Stimulated activated naive CD8-positive, alpha-beta T cell treated with anti-CD3 and anti-CD28 coated beads, Interleukin-15, amount 100 ng/mL, for 72 hours (primary cell): ENCODE data around the gene RAB11FIP3.

Experiments
- ATAC-seq: fragments of 150-1000 bp; cut with Tn5 transposase; 2 replicates; pipeline ENCODE4 v1.10.0; 2021; ENCODE audit warnings: mild to moderate bottlenecking, moderate library complexity
- DNase-seq, 2 donors: peaks; one replicate each; pipeline ENCODE4 v3.0.0; 2021 to 2022
- H3K27ac Mint-ChIP-seq, 2 donors: one replicate each; pipeline ENCODE4 v1.8.0; 2022; ENCODE audit warnings: mild to moderate bottlenecking in 2 of 2, mixed read lengths in 2 of 2, moderate library complexity in 2 of 2
- H3K27me3 Mint-ChIP-seq: one replicate; pipeline ENCODE4 v1.8.0; 2022; ENCODE audit warnings: mixed read lengths
- H3K4me1 Mint-ChIP-seq: one replicate; pipeline ENCODE4 v1.8.0; 2022; ENCODE audit warnings: mild to moderate bottlenecking, mixed read lengths
- H3K4me3 Mint-ChIP-seq, 2 donors: one replicate each; pipeline ENCODE4 v1.8.0; 2022; ENCODE audit warnings: mild to moderate bottlenecking in 2 of 2, mixed read lengths in 2 of 2, moderate library complexity in 1 of 2
- H3K9me3 Mint-ChIP-seq, 2 donors: one replicate each; pipeline ENCODE4 v1.8.0; 2022; ENCODE audit warnings: mixed read lengths in 2 of 2

The RAB11FIP3 gene

DNA sequence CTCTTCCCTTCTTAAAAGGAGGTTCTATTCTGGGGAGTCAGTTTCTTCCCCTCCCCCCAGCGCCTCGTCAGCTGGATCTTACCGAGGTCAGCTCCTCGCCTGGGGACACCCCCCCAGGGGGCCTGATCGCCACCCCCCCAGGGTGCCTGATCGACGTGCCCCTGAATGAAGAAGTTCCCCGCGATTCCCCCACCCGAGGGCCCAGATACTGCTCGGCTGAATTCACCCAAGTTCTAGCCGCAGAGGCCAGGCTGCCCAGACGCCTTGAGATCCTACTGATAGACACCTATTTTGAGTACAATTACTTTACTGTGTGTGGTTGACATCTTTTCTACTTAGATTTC is 1.4 kb downstream of the RAB11FIP3 start:
- DNase-seq (no peak), ATAC-seq (no peak)
- peaks cover 17% of the 10 kb centered on the region for H3K27me3 Mint-ChIP-seq
- peak overlapping the region; percentile 78 to 86 for H3K4me3 Mint-ChIP-seq
- H3K4me1 Mint-ChIP-seq: peaks cover 43% of the 10 kb centered on the region
- H3K9me3 Mint-ChIP-seq: no peaks in the 10 kb centered on the region
- peak overlapping the region in 1 of 2 donors; percentile 35 for H3K27ac Mint-ChIP-seq

DNA sequence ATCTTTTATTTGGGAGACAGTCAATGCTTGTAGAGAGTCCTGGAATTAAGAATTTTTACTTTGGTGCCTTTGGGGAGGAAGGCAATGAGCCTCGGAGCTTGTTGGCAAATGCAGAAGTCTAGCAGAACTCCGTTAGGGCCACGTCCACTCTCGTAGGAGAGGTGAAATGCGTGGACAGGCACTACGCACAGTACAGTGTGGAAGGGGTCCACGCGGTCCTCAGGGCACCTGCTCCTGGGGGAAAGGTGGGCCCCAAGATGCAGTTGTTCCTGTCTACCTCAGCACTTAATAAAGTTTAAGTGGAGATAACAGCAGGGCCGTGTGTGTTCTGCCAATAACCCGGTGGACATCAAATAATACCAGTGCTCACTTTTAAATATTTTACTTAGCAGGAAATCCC is 1.8 kb downstream of the RAB11FIP3 start:
- Mint-ChIP-seq H3K4me3 (peak overlapping the region; percentile 78 to 86), H3K27me3 (peaks cover 17% of the 10 kb centered on the region), H3K4me1 (peaks cover 43% of the 10 kb centered on the region), H3K9me3 (no peaks in the 10 kb centered on the region), H3K27ac (peak overlapping the region in 1 of 2 donors; percentile 35)
- no peak for ATAC-seq
- DNase-seq: no peak

DNA sequence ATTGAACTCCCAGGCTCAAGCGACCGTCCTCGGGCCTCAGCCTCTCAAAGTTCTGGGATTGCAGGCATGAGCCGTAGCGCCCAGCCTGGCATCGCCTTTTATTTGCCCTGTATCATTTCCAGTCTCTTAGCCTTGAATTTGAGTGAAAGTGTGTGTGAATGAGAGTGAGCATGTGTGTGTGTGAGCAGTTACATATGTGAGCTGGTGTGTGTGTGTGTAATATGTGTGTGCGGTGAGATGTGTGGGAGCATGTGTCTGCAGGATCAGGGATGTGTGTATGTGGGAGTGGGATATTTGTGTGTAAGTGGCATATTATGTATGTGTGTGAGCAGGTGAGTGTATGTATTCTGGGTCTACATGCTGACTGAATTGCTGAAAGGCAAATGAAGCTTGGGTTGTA is 5.5 kb downstream of the RAB11FIP3 start:
- no peak for ATAC-seq
- no peak for DNase-seq
- H3K9me3 Mint-ChIP-seq: no peaks in the 10 kb centered on the region
- H3K27me3 Mint-ChIP-seq: no peaks in the 10 kb centered on the region
- peaks cover 29% of the 10 kb centered on the region for H3K4me1 Mint-ChIP-seq
- no peak overlapping the region for H3K27ac Mint-ChIP-seq
- H3K4me3 Mint-ChIP-seq: no peak overlapping the region

DNA sequence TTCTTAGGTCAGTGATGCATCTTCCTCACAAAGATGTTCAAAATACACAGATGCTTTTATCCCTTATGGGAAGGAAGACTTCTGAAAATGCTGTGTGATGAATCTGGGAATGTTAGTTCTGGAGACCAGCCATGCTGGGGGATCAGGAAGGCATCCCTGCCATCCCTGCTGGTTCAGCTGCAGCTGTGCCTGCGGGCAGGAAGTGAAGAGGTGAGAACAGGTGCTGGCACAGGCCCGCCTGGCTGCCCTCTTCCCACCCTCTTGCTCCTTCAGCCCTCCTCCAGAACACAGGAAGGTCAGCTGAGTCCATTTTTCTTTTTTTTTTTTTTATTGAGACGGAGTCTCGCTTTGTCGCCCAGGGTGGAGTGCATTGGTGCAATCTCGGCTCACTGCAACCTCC is 15.2 kb downstream of the RAB11FIP3 start:
- H3K4me1 Mint-ChIP-seq: no peaks in the 10 kb centered on the region
- ATAC-seq: no peak
- no peaks in the 10 kb centered on the region for H3K9me3 Mint-ChIP-seq
- H3K4me3 Mint-ChIP-seq: no peak overlapping the region
- no peak for DNase-seq
- H3K27ac Mint-ChIP-seq: no peak overlapping the region
- no peaks in the 10 kb centered on the region for H3K27me3 Mint-ChIP-seq

DNA sequence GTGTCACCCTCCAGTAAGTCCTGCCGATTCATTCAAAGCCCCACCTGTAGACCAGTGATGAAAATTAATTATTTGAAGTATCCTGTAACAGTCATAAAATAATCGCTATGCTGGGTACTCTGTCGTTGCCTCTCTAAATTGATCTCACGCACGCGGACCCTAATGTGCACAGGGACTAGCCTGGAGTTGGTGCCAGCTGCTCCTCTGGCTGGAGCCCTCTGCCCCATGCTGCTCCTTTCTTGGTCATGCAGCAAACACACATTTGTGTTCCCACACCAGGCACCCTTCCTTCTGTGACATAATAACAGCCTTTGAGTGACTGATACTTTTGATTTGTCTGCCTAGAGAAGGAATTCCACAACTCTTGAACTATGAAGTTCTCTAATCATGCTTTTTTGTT is 16.0 kb downstream of the RAB11FIP3 start:
- no peak for DNase-seq
- Mint-ChIP-seq H3K4me3 (no peak overlapping the region), H3K4me1 (no peaks in the 10 kb centered on the region), H3K27ac (no peak overlapping the region), H3K27me3 (no peaks in the 10 kb centered on the region), H3K9me3 (no peaks in the 10 kb centered on the region)
- ATAC-seq: no peak

DNA sequence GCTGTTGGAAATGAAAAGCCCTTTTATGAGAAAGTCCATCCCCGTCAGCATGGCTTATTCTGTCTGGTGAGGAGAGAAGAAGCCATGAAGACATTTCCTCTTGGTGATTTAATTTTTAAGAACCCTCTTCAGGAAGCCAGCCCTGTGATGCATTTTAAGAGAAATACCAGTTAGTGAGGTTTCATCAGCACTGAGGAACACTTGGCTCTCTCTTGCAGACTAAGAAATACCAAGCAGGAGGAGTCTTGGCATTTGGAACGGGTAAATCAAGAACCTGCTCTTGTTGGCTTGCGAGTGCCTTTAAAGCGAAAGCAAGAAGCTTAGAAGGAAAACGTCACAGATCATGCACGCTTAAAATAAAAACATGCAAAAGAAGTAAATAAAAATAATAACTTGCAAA is 17.5 kb downstream of the RAB11FIP3 start:
- Mint-ChIP-seq H3K4me1 (no peaks in the 10 kb centered on the region), H3K4me3 (no peak overlapping the region), H3K27ac (no peak overlapping the region), H3K27me3 (no peaks in the 10 kb centered on the region), H3K9me3 (no peaks in the 10 kb centered on the region)
- ATAC-seq: no peak
- DNase-seq: no peak

DNA sequence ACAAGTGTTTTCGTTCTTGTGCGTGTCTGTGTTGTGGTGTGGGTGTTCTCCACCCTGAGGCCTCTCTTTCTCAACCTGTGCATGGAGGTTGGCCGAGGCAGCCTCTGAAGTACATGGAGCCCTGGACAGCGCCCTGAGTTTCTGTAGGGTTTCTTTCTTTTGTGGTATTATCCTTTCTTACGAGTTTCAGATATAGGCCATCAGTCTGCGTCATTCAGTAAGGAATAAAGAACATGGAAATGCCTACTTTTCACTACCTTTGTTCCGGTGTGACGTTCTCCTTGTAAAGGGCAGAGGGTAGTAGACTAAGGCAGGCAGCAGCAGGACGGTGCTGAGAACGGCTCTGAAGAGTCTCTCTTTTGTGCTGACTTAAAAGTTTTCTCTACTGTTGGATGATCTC is 18.6 kb downstream of the RAB11FIP3 start:
- ATAC-seq: no peak
- Mint-ChIP-seq H3K4me1 (no peaks in the 10 kb centered on the region), H3K9me3 (no peaks in the 10 kb centered on the region), H3K27me3 (no peaks in the 10 kb centered on the region), H3K4me3 (no peak overlapping the region), H3K27ac (no peak overlapping the region)
- no peak for DNase-seq

DNA sequence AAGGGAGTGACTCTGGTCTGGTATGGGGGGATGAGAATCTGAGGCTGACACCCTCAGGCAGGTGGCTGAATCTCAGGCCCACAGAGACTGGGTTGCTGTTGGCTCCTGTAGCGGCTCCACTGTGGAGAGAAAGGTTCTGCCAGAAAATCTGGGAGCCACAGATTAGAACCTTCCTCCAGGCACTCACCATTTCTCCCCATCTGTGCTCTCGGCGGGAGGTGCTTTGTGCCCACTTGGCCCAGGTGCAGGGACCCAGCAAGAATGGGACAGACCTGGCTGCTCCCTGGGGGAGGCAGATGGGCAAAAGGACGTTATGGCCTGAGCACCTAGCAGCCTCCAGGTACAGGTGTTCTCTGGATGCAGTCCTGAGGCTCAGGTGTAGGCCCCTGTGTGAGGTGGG is 20.1 kb downstream of the RAB11FIP3 start:
- no peak overlapping the region for H3K4me3 Mint-ChIP-seq
- H3K27me3 Mint-ChIP-seq: no peaks in the 10 kb centered on the region
- ATAC-seq: no peak
- H3K4me1 Mint-ChIP-seq: peaks cover 5% of the 10 kb centered on the region
- DNase-seq: no peak
- H3K27ac Mint-ChIP-seq: no peak overlapping the region
- no peaks in the 10 kb centered on the region for H3K9me3 Mint-ChIP-seq

DNA sequence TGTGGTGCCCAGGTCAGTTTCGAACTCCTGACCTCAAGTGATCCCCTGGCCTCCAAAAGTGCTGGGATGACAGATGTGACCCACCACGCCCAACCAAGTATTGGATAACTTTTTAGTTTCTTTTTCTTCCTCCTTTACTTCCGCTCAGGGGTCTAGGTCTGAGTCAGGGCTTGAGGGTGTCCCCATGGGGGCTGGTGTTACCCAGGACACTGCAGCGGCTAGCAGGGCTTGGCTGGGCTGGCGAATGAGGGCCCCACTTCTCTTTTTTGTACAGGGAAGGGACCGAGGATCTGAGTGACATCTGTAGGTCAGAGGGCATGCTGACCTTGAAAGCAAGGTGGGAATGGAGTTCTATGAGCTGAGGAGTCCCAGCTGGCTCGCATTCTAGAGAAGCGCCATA is 24.9 kb downstream of the RAB11FIP3 start:
- H3K4me3 Mint-ChIP-seq: no peak overlapping the region
- H3K4me1 Mint-ChIP-seq: peaks cover 19% of the 10 kb centered on the region
- no peak overlapping the region for H3K27ac Mint-ChIP-seq
- no peak for ATAC-seq
- DNase-seq: no peak
- no peaks in the 10 kb centered on the region for H3K27me3 Mint-ChIP-seq
- no peaks in the 10 kb centered on the region for H3K9me3 Mint-ChIP-seq

DNA sequence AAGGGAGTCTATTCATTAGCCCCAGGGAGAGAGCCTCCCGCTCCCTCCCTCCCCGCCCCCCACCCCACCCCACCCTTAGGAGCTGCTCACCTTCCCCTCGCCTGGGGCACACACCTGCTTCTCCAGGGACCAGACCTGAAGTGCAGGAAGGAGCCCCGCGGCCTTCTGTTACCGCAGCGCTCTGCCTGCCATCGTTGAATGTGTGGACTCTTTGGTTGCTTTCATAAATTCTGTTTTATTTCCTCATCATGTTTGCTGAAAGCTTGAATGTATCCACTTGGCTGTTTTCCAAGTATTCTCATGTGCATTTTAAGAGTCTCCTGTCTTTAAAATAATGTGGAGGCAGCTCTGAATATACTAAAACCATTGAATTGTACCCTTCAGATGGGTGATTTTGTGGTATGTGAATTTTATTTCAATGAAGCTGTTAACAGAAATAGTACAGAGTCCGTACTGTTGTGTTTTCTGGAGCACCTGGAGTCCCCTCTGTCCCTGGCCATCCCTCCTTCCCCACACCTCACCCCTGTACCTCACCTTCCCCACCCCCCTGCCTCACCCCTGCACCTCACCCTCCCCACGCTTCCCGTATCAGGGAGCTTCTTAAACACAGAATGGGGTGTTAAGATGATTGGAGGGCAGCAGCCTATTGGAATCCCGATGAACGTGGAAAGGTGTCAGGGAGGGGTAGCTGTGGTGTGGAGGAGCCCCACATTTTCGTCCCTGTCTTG is 25.5 kb downstream of the RAB11FIP3 start:
- H3K9me3 Mint-ChIP-seq: no peaks in the 10 kb centered on the region
- ATAC-seq (no peak), DNase-seq (no peak)
- no peak overlapping the region for H3K27ac Mint-ChIP-seq
- peaks cover 19% of the 10 kb centered on the region for H3K4me1 Mint-ChIP-seq
- no peaks in the 10 kb centered on the region for H3K27me3 Mint-ChIP-seq
- no peak overlapping the region for H3K4me3 Mint-ChIP-seq

DNA sequence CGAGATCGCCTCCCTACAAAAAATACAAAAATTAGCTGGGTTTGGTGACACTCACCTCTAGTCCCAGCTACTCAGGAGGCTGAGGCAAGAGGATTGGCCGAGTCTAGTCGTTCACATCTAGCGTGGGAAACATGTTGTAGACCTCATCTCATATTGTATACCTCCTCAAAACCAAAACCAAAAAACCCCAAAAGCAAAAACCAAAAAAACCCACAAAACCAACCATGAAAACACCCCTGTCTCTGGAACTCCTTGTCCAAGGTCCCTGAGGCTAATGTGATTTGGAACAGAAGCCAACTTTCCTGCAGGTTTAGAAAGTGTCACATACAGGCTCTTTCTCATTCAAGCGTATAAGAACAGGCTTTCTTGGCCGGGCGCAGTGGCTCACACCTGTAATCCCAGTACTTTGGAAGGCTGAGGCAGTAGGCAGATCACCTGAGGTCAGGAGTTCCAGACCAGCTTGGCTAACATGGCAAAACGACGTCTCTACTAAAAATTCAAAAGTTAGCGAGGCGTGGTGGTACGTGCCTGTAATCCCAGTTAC is 29.0 kb downstream of the RAB11FIP3 start:
- ATAC-seq: no peak
- DNase-seq: no peak
- peaks cover 24% of the 10 kb centered on the region for H3K4me1 Mint-ChIP-seq
- no peaks in the 10 kb centered on the region for H3K9me3 Mint-ChIP-seq
- H3K4me3 Mint-ChIP-seq: no peak overlapping the region
- no peak overlapping the region for H3K27ac Mint-ChIP-seq
- H3K27me3 Mint-ChIP-seq: no peaks in the 10 kb centered on the region

DNA sequence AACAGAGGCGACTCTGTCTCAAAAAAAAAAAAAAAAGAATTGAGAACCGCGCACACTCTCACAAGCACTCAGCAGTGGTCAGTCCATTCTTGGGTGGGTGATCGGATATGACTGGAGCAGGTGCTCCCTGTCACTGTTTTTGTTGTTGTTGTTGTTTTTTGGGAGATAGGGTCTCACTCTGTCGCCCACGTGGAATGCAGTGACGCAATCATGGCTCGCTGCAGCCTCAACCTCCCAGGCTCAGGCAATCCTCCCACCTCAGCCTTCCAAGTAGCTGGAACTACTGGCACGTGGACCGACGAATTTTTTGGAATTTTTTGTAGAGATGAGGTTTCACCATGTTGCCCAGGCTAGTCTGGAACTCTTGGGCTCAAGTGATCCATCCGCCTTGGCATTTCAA is 30.0 kb downstream of the RAB11FIP3 start:
- no peaks in the 10 kb centered on the region for H3K9me3 Mint-ChIP-seq
- H3K27ac Mint-ChIP-seq: no peak overlapping the region
- ATAC-seq: no peak
- no peak overlapping the region for H3K4me3 Mint-ChIP-seq
- H3K27me3 Mint-ChIP-seq: no peaks in the 10 kb centered on the region
- DNase-seq: no peak
- H3K4me1 Mint-ChIP-seq: peaks cover 20% of the 10 kb centered on the region

DNA sequence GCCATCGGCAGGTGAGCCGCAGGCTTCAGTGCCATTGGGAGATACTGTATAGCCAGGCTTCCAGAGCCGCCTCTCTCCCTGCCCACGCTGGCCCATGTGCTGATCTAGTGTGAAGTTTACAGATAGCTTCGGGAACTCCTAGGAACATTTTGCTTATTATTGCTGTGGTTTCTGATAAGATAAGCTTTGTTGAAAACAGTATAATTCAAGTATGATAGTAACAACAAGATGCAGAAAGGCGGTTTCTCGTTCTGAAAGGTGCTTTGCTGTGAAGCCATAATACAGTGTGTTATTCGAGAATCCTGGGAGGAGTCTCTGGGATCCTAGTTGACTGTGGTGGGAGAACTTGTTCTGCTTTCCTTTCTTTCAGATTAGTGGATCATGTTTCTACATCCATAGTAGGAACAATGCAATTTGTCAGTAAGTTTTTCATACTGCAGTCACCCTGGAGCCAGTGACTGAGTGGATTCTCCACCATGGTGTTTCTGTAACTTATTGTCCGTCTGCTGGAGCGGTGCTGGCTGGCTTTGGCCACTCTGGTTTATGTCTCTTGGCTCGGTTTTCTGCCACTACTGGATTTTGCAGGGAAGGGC is 31.5 kb downstream of the RAB11FIP3 start:
- no peaks in the 10 kb centered on the region for H3K27me3 Mint-ChIP-seq
- no peak overlapping the region for H3K27ac Mint-ChIP-seq
- peaks cover 15% of the 10 kb centered on the region for H3K4me1 Mint-ChIP-seq
- ATAC-seq: no peak
- no peaks in the 10 kb centered on the region for H3K9me3 Mint-ChIP-seq
- no peak overlapping the region for H3K4me3 Mint-ChIP-seq
- DNase-seq: no peak

DNA sequence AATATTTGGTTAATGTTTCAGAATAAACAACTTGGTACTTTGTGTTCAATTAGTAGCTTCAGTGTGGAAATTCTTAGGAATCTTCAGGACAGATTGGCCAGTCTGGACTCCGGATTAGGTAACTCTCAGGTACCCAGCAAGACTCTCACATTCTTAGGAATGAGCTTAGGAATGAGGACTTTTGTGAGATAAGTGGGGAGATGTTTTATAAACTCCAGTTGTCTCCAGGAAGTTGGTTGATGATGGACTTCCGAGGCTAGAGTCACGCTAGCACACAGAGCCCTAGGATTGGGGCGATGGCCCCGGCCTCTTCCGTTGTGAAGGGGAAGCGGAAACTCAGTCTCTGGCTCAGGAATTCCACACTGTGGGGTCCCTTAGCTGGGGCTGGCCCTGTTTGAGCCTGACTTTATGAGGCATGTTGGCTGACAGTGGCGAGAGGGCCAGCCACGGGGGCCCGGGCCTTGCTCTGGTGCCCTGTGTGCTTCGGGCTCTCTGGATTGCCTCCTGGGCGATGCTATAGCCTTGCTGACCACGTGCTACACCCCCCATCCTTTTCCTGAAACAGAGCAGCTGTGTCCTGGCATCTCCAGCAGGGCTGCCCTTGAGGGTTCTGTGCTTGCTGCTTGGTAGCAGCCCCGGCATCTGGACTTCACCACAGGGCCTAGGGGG is 32.4 kb downstream of the RAB11FIP3 start:
- Mint-ChIP-seq H3K27ac (peak overlapping the region in 1 of 2 donors; percentile 27), H3K4me3 (no peak overlapping the region), H3K4me1 (peaks cover 15% of the 10 kb centered on the region), H3K27me3 (no peaks in the 10 kb centered on the region), H3K9me3 (no peaks in the 10 kb centered on the region)
- ATAC-seq: no peak
- no peak for DNase-seq

DNA sequence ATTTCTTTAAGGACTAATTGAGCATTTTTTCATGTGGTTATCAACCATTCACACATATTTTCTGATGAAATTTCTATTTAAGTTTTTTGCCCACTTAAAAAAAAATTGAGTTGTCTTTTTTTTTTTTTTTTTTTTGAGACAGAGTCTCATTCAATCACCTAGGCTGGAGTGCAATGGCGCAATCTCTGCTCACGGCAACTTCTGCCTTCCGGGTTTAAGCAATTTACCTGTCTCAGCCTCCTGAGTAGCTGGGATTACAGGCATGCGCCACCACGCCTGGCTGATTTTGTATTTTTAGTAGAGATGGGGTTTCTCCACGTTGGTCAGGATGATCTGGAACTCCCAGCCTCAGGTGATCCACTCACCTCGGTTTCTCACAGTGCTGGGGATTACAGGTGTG is 34.3 kb downstream of the RAB11FIP3 start:
- no peak for ATAC-seq
- Mint-ChIP-seq H3K4me1 (peaks cover 5% of the 10 kb centered on the region), H3K27ac (no peak overlapping the region), H3K27me3 (no peaks in the 10 kb centered on the region), H3K4me3 (no peak overlapping the region), H3K9me3 (no peaks in the 10 kb centered on the region)
- DNase-seq: no peak

DNA sequence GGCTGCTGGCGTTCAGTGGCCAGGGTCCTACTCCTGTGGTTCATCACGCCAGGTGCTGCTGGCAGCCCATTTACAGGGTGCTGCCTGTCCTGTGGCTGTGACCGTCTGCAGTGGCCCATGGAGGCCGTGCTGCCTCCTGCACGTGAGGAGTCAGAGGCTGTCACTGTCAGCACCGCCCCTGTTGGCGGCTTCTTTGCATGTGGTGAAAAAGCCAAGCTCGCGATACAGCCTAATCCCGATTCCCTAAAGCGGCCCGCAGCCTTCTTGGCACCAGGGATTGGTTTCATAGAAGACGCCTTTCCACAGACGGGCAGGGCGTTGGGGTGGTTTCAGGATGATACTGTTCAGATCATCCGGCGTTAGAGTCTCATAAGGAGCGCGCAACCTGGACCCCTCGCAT is 35.3 kb downstream of the RAB11FIP3 start:
- no peaks in the 10 kb centered on the region for H3K27me3 Mint-ChIP-seq
- no peak for ATAC-seq
- H3K4me1 Mint-ChIP-seq: peaks cover 6% of the 10 kb centered on the region
- H3K9me3 Mint-ChIP-seq: no peaks in the 10 kb centered on the region
- DNase-seq: no peak
- no peak overlapping the region for H3K4me3 Mint-ChIP-seq
- no peak overlapping the region for H3K27ac Mint-ChIP-seq
